SH-SY5Y (cell line): ENCODE measurements around the gene CRIP3.

Experiments used
- GATA2 ChIP-seq: IDR thresholded peaks from 2 replicates; pipeline ENCODE4 v1.6.1; 2011; ENCODE audit warnings: mild to moderate bottlenecking, low read depth, low read length
- GATA3 ChIP-seq: IDR thresholded peaks from 2 replicates; pipeline ENCODE4 v1.6.1; 2011; ENCODE audit warnings: low read depth, mild to moderate bottlenecking, low read length, moderate library complexity

CRIP3 gene, protein sequence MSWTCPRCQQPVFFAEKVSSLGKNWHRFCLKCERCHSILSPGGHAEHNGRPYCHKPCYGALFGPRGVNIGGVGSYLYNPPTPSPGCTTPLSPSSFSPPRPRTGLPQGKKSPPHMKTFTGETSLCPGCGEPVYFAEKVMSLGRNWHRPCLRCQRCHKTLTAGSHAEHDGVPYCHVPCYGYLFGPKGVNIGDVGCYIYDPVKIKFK

DNA sequence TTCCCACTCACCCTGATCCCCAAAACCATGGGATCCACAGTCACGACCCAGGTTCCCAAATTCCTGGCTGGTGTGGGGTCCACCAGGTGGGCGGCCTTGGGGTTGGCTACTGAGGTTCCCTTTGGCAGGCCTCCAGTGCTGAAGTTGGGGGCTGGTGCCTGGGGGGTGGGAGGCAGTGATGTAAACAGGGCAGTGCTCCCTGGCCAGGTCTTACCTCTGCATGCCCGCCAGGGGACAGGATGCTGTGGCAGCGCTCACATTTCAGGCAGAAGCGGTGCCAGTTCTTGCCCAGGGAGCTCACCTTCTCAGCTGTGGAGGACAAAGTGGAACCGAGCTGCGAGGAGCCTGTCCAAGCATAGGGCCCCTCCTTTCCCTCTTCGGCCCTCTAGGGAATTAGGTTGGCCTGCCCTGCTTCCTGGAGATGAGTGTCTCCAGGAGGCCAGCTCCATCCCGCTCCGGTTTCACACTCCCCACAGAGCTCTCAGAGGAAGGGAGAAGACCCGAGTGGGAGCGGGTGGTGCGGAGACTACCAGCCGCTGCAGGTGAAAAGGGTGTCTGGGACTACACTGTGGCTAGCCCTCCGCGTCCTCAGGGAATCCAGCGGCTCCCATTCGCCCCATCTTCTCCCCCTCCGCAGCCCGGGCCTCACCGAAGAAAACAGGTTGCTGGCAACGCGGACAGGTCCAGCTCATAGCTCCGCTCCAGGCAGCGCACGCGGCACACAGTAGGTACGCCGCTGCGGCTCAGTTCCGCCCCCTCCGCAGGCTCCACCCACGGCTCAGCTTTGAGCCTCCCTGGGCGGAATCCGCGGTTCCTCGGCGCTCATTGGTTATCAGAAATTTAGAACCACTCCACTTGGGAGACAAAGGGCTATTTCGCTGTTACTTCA lies at the start of gene CRIP3:
Gene CRIP3, minus strand, starts transcription at position 726 of the 889 bp plus-strand sequence. Its CDS starts 34 bp downstream, at position 692.
- no peak for TF ChIP-seq GATA2
- no peak for TF ChIP-seq GATA3

DNA sequence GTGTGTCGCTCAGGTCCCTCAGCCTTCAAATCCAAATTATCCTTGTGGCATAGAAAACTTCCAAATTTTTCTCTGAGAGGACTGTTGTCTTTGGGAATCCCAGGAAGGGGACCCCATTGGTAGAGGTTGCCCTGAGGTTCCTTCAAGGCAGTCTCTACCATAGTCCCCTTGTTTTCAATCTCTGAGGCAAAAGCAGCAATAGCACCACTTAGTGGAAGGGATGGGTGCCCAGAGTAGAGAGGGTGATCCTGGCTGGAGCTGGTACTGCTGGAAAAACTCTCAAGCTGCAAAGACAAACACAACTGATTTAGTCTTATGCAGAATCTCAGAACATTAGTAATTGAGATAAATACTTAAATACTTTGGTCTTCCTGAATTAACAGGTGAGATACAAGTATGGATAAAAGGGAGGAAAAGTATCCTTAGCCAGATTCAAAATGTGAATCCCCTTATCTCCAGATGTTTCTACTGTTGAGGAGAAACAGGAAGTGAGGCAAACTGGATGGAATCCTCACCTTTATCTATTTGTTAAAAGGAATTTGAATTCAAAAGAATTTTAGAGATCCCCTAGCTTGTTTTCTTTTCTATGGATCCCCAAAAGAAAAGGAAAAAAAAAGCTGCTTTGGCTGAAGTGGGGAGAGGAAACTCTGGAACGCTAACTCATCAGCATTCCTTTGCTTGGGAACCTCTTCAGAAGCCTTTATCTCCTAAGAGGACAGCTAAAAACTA lies 47.4 kb upstream of the CRIP3 start:
- TF ChIP-seq GATA2 (no peak), GATA3 (no peak)

DNA sequence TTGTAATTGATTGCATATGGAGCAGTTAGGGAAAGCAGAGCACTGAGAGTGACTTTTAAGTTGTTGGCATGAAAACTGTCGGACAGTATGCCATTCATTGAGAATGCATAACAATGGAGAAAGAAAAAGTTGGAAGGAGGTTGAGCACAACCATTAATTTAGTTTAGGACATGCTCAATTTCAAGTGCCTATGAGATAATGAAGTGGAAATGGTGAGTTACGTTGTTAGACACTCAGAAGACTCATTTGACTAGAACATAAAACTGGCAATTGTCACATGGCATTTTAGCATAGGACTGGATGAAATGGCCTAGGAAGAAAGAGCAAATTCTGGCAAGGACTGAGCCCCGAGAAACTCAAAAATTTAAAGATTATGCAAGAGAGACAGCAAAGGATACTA lies 38.8 kb upstream of the CRIP3 start:
- TF ChIP-seq GATA2 (no peak), GATA3 (no peak)

DNA sequence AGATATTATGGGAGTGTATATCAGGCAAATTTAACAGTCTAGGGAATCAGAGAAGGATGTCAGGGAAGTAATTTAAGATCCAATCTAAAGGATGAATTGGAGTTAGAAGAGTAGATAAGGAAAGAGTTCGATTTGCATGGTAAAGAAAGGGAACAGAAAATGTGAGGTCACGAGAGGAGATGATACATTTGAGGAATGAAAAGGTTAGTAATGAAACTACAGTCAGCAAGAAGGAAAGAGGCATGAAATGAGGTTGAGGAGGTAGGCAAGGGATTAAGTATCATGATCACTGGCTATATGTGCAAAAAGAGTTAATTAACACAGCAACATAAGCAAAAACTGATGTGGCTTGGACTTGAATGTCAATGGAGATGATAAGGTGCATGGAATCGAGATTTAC lies 38.4 kb upstream of the CRIP3 start:
- TF ChIP-seq GATA3 (no peak), GATA2 (no peak)

DNA sequence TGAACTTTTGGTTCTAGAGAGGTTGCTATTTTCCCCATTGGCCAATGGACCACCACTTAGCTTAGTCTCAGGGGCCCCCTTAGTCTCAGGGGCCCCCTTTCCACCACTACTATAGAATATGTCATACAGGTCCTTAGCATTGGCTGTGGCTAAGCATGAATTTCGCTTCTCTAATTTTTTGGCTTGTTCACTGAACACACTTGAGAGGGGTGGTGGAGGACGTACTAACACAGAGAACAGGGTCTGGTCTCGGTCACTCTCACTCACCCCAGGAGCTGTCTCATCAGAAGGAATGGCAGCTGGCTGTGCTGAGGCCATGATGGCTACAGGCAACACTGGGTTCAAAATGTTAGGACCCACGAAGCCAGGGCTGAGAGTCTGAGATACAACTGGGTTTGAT lies 30.5 kb upstream of the CRIP3 start:
- TF ChIP-seq GATA3: no peak
- no peak for TF ChIP-seq GATA2

DNA sequence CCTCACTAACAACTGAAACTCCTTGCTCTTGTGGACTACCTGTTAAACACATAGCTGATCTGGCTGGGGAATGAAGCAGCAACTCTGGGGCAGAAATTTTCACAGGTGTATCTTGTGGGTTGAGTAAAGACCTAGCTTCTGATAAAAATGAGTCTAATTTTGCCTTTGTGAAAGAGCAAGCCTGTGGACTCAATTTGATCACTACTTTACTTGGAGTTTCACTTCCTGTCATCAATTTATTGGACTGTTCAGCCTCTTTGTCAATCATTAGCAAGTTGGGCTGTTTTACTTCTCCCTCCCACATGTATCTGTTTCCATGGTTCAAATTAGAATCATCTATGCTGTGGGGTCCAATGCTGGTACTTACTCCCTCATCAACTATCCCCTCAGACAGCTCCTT lies 29.6 kb upstream of the CRIP3 start:
- TF ChIP-seq GATA2: no peak
- no peak for TF ChIP-seq GATA3

DNA sequence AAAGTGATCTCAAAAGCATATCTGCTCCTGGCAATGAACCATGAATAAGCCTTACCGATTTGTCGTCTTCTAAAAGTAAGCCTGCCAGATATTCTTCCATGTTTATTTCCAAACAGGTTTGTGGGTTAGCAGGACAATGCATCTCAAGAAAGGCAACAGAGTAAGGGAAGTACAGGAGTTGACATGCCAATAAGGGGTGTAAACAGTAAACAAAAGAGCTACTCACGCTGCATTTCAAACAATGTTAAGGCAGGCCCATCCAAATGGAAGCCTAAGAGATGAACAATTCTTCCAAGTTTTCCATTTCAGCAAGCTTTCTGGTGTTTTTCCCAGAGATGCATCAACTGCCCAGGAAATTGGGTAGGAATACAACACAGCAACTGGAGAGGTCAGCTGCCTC lies 27.8 kb upstream of the CRIP3 start:
- TF ChIP-seq GATA3 (no peak), GATA2 (no peak)

DNA sequence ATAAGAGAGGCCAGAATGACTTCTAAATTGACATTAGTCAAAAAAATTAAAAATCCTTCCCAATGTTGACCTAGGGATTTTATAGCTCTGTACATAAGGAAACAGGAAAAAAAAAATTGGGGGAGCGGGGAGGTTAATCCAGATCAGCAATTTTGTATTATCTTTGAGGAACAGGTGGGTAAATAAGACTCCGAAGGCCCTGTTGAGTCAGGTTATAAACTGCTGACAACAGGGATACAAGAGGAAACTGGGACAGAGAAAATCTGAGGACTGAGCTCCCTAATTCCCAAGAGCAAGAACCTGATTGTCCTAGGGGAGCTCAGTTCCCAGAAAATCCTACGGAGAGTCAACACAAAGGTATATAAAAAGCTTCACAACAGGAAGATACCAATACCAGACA lies 26.8 kb upstream of the CRIP3 start:
- TF ChIP-seq GATA3 (no peak), GATA2 (no peak)

DNA sequence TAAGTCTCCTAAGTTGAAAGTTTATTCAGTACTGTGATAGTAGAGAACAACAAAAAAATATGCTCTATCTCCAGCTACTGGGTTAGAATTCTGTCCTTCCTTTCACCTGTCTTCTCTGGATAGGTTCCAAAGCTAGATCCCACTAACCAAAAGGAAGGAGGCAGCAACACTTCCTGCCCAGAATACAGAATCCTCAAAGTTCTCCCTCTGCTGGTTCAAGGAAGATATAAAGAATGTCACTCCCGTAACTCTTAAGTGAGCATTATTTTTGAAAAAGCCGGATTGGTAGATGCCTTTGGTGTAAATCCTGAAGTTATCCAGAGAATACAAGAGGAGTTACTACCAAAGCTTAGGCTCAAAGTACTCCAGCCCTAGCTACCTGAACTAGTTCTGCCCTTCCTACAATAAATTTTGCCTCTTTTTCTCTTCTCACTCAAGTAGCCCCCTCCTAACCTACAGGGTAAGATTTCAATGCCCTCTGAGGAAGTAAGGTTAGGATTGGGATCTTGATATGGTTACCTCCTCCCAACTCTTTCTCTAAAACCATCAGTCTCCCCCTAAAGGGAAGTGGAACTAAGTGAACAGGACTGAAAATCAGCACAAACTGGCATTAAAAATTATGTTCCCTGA lies 26.0 kb upstream of the CRIP3 start:
- TF ChIP-seq GATA3 (no peak), GATA2 (no peak)

DNA sequence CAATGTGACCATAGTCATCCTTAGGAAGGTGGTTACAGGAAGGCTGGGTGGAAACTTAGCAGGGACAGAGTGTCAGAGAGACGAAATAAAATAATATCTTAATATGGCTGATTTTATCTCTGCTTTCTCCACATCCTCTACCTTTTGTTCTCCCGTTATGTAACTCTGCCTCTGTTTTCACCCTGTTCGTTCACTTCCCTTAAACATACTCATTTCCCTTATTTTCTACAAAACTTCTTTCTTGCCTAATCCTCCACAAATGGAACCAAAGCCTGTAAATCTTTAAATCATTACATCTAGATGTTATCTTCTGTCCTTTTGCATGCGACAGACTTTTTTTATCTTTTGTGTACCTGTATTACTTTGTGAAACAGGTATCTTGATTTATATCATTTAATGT lies 23.3 kb upstream of the CRIP3 start:
- TF ChIP-seq GATA2: no peak
- no peak for TF ChIP-seq GATA3

DNA sequence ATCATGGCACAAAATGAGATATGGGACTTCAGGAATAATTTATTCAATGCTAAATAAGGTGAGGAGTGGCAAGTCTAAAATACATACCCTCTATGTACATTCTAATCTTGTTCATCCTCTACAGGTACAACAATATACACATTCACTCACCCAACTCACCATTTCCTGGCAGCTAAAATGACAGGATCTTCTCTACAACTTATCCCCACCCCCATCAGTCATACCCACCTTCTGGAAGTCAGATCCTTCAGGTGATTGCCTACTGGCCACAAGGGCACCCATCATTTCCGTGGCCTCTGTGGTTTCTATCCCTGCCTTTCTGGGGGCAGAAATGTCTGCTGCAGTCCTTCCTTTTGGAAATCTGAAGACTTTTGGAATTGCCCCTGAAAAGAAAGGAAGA lies 22.8 kb upstream of the CRIP3 start:
- TF ChIP-seq GATA2 (no peak), GATA3 (no peak)

DNA sequence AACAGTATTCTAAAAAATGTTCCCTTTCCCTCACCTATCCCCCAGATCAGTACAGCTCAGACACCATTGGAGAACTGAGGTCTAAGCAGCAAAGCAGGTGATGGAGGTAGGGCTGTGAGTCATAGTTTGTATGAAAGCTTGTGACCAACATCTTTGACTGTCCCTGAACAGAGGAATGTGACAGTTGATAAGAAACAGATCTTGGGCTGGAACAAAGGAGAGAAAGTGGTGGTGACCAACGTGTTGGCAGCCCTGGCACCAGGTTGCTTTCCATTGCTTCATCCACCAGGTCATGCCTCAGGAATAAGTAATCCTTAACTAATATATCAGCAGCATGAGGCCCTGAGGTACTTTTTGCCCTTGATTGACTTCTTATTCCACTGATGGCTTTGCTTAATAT lies 19.9 kb upstream of the CRIP3 start:
- TF ChIP-seq GATA3 (no peak), GATA2 (no peak)

DNA sequence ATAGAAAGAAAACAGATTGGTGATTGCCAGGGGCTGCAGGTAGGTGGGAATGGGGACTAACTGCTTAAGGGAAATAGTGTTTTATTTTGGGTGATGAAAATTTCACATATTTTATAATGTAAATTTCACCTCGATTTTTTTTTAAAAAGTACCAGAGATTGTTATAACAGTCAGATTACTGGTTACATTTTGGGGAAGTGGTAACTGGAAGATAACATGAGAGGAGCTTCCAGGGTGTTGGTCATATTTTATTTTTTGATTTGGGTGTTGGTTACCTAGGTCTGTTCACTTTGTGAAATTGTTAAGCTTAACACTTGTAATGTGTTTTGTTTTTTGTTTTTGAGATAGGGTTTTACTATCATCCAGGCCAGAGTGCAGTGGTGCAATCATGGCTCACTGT lies 17.2 kb upstream of the CRIP3 start:
- no peak for TF ChIP-seq GATA3
- no peak for TF ChIP-seq GATA2

DNA sequence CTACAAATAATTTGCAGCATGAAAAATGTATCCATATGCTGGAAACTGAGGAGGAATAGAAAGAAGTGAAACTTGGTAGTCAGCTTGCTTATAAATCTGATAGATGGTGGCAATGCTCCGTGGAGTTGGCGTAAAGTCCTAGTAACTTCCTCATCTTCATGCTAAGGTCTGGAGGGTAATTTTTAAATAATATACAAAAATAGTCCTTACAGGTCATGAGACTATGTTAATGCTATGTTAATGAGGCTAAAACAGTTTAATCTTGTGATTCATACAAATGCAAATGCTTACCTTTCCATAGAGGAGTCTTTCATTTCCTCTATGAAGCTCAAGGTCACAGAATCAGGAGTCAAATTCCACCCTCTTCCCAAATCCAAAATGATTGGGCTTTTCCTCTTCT lies 9.4 kb upstream of the CRIP3 start:
- TF ChIP-seq GATA3 (no peak), GATA2 (no peak)
